Retina (tissue), 1 donor: ENCODE results near the gene MYL5.
"Not testable (repeated sequence)": the region's sequence is repeated elsewhere in the genome, so short reads cannot be mapped to it uniquely, and the experiment has no call there.

Experiments
- DNase-seq: peaks from one replicate; pipeline ENCODE4 v3.0.0-alpha.2; 2016

The MYL5 gene

DNA sequence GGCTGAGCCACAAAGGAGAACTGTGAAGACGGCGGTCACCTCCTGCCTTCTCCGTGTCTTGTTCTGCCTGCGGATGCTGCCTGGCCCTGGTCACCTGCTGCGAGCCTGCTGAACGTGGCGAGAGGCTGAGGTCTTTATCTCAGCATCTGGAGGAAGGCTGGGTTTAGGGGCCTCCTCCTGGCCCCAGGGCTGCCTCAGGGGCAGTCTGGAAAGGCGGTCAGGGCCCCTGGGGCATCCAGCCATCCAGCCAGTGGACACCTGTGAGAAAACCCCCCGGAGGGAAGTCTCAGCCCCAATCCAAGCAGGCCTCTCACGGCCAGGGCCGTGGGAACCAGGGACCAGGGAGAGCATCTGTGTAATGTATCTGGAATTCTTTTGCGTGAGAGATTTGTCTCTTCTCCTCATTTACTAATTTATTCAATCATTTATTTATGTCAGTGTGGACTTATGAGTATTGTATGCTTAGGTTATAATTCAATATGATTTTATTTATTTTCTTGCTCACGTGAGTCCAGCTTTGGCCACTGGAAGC, 37.6 kb upstream of the MYL5 start:
- DNase-seq: peak; percentile 47

GRCh38 chr4:637536-638280, 36.6 kb upstream of the MYL5 start:
- DNase-seq: peak; percentile 78

DNA sequence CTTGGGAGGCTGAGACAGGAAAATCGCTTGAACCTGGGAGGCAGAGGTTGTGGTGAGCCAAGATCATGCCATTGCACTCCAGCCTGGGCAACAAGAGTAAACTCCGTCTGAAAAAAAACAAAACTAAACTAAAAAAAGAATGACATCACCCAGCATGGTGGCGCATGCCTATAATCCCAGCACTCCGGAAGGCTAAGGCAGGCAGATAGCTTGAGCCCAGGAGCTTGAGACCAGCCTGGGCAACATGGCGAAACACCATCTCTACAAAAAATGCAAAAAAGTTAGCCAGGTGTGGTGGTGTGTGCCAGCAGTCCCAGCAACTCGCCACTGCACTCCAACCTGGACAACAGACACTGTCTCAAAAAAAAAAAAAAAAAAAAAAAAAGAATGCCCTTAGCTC, 32.0 kb upstream of the MYL5 start:
- DNase-seq: not testable (repeated sequence)

- peak; percentile 4 for DNase-seq
Measured at GRCh38 chr4:646460-646859, 27.9 kb upstream of the MYL5 start.

DNA sequence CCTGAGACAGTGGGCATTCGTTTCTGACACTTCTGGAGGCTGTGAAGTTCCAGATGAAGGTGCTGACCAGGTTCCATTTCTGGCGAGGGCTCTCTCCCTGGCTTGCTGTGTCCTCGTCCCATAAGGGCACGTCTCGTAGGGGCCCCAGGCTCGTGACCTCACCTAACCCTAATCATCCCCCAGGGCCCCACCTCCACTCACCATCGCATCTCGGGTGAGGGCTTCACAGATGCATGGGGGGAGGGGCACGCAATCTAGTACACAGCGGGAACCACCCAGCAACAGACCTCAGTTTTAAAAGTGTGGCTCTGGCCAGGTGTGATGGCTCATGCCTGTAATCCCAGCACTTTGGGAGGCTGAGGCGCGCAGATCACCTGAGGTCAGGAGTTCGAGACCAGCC, 26.9 kb upstream of the MYL5 start:
- DNase-seq: peak; percentile 2

DNA sequence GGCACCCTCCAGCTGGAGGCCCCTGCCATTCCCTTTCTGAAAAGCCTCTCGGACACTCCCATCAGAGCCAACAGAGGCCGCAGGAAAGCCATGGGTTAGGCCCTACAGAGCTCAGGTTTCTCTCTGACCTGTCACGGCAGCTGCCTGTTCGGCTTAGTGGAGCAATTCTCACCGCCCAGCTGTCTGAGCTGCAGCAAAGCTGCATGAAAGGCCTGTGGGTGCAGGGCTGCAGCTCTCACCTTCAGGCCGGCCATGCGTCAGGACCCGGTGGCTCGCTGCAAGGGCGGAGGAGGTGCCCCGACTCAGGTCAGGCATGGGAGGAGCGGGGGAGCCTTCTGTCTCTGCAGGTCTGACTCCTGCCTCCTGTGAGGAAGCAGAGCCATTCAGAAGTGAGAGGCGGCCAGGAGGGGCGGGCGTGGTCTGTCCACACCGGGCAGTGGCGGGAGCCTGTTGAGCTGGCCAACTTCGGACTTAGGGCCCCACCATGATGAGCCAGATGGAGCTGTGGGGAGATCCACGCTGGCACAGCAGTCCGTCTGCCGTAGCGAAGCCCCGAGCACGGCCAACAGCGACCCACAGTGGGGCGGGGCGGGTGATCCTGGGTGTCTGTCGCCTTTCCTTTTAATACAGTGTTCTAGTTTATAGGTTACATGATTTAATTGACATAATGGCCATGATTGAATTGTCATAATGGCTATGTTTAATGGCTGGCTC, 25.6 kb upstream of the MYL5 start:
- DNase-seq: peak; percentile 19

- peak; percentile 2 for DNase-seq
Measured at GRCh38 chr4:649293-649625, 25.1 kb upstream of the MYL5 start.

DNA sequence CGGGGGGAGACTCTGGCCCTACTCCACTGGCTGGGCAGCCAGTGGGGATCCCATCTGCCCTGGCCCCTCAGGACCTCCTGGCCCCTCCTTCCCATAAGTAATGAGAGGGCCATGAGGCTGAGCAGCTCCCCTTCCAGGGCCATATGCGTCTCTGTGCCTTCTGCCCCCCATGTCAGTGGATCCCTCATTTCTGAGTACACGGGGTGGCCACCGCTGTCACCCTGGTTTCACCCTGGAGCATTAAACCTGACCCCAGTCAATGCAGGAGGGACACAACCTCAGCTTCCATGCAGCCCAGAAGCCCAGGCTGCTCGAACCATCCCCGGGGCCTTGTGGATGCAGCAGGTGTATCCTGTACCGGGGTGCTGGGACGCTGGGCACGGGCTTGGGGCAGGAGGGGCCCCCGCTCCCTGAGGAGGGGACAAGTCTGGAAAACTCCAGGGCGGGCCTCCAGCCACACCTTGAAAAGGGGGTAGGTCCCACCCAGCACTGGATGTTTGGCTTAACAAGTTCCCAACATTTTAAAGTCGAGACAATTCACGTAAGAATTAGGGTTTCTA, 24.5 kb upstream of the MYL5 start:
- peak; percentile 5 for DNase-seq

GRCh38 chr4:650461-650860, 23.9 kb upstream of the MYL5 start:
- DNase-seq: no peak

GRCh38 chr4:650951-651883, 23.1 kb upstream of the MYL5 start:
- DNase-seq: peak; percentile 70

- no peak for DNase-seq
Measured at GRCh38 chr4:651884-652642, 22.3 kb upstream of the MYL5 start.

DNA sequence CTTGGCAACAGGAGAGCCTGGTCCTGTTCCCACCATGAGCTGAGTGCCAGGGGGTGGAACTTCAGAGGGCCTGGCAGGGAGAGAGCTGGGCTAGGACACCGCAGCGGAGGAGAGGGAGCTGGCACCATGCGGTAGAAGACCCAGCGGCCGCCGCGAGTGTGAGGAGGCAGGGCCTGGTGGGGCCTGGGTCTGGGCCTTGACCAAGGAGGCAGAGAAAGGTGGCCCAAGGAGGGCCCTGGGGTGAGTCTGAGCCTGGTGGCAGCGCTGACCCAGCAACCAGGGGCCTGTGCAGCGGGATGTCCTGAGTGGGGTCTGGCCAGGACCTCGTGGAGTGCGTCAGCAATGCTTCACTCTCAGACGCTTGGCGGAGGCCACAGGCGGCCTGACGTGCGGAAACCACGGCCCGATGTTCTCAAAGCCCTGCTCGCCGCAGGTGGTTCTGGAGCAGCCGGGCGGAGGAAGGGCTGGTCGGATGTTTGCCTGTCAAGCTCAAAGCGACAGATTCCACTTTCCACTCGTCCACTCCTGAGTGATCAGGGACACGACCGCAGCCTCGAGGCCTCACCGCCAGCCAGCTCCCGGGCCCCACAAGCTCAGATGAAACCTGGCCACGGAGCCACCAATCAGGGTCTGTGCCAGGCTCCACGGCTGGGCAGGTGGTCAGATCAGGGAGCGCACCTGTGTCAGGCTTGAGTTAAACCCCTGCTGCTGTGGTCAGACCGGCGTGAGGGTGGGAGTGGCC, 21.1 kb upstream of the MYL5 start:
- peak; percentile 12 for DNase-seq

GRCh38 chr4:653831-654502, 20.4 kb upstream of the MYL5 start:
- peak; percentile 1 for DNase-seq

- peak; percentile 3 for DNase-seq
Measured at GRCh38 chr4:654503-654845, 19.9 kb upstream of the MYL5 start.

DNA sequence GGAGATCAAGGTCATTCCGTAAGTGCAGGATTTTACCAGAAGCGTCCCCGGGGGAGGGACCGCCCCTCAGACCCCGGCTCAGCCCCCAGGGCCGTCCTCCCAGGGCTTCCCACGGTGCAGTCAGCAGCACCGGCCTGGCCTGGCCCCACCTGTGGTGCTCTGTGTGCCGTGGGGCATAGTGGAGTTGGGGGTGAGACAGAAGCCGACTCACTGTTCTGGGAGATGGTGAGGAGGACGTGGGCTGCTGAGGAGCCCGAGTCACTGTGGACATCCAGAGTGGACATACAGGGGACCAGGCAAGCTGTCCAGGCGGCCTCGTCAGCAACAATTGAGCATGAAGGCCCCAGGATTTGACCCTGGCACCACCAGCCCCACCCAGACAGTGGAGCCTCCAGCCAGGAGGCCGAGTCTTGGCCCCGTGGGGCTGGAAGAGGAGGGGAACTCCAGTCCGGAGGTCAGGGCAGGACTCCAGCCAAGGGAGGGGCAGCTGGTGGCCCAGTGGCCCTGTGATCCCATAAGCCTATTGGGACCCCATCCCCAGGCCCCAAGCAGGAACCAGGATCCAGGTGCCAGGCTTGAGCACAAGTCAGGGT, 19.4 kb upstream of the MYL5 start:
- DNase-seq: no peak

- DNase-seq: no peak
Measured at GRCh38 chr4:655464-656151, 18.7 kb upstream of the MYL5 start.

DNA sequence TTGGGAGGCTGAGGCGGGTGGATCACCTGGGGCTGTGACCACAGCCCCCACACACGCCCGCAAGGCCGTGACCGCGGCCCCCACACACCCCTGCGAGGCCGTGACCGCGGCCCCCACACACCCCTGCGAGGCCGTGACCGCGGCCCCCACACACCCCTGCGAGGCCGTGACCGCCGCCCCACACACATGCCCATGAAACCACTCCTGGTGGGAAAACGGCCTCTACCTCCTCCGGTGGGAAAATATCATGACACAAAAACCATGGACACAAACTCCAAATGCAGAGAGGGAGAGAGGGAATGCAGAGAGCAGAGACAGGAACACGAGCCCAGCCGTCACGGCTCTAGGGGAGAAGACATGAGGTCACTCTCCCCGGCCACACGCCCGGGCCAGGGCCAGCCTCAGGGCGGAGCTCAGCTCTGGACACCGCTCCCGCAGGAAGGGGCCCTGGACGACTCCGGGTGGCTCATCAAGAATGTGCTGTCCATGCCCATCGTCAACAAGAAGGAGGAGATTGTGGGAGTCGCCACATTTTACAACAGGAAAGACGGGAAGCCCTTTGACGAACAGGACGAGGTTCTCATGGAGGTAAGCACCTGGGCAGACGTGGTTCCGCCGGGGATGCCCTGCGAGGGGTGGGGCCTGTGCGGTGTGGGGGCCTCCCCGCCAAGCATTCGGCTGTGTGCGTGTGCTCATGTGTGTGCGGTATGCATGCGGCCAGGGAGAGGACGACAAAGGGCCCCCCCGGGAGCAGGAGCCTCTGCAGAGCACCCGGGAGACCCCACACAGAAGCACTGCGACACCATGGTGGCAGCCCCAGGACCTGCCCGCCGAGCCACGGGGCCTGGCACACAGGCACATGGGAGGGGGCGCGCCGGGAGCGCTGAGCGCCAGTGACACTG, 17.7 kb upstream of the MYL5 start:
- DNase-seq: peak; percentile 5

GRCh38 chr4:657338-657833, 17.0 kb upstream of the MYL5 start:
- no peak for DNase-seq
